IPS DF 6.9 (cell line): ENCODE results near the gene ADRA2C.

Source experiments
- DNase-seq: peaks from one replicate; pipeline ENCODE4 v3.0.0-alpha.2; 2013; ENCODE audit warnings: low read depth, low spot score
- H3K27ac ChIP-seq: one replicate; pipeline ENCODE4 v1.5.1; 2013; ENCODE audit warnings: low read length, control low read depth
- H3K27me3 ChIP-seq: 2 replicates; pipeline ENCODE4 v1.6.1; 2013; ENCODE audit warnings: mild to moderate bottlenecking, low read length; ENCODE audit not compliant: control insufficient read depth, insufficient read depth
- H3K36me3 ChIP-seq: 2 replicates; pipeline ENCODE4 v1.6.1; 2013; ENCODE audit warnings: low read length; ENCODE audit not compliant: control insufficient read depth, insufficient read depth
- H3K4me1 ChIP-seq: 2 replicates; pipeline ENCODE4 v1.6.1; 2013; ENCODE audit warnings: low read length; ENCODE audit not compliant: control insufficient read depth, insufficient read depth
- H3K4me3 ChIP-seq: 2 replicates; pipeline ENCODE4 v1.5.1; 2013; ENCODE audit warnings: mild to moderate bottlenecking, low read length
- H3K9me3 ChIP-seq: 2 replicates; pipeline ENCODE4 v1.6.1; 2013; ENCODE audit warnings: low read length, inconsistent platforms; ENCODE audit not compliant: control insufficient read depth, insufficient read depth
- WGBS: extraction: QIAGEN DNeasy Blood & Tissue Kit; methylation state at CpG from one replicate; pipeline ENCODE4 v1.1.7; 2013; ENCODE audit warnings: mixed read lengths, missing lambda C conversion rate; ENCODE audit not compliant: insufficient read length, insufficient coverage; 5-methylcytosine and 5-hydroxymethylcytosine counted together

Gene ADRA2C

GRCh38 chr4:3745886-3746656 is 20.1 kb upstream of the ADRA2C start:
- H3K27me3 ChIP-seq = no peaks in the 10 kb centered on the region

DNA sequence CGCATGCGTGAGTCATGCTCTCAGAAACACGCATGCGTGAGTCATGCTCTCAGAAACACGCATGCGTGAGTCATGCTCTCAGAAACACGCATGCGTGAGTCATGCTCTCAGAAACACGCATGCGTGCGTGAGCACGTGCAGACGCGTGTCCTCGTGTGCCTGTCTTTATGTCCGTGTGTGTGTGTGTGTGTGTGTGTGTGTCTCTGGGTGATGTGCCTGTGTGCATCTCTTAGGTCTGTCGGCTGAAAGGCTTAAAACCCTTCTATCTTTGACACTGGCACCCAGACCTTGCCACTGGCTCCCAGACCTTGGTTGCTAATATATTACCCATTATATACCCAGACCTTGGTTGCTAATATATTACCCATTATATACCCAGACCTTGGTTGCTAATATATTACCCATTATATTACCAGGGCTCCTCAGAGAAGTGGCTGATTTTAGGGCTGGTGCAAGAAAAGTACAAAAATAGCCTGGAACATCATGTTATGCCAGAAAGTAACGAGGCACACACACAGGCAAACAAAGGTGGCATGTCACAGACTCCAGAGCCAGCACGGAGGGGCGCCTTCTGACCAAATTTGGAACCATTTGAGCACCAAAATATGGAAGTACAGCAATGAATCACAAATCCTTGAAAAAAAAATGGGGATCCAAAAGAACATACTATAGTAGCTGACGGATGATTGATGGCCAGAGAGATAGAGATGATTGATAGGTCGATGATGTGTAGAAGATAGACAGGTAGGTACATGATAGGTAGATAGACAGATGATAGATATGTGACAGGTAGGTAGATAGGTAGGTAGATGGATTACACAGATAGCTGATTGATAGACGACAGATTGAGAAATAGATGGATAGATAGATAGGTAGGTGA is 19.2 kb upstream of the ADRA2C start:
- DNase-seq = no peak
- Histone ChIP-seq H3K4me1 (peaks cover 6% of the 10 kb centered on the region), H3K27ac (no peak overlapping the region), H3K9me3 (no peaks in the 10 kb centered on the region), H3K4me3 (no peak overlapping the region), H3K36me3 (no peaks in the 10 kb centered on the region), H3K27me3 (no peaks in the 10 kb centered on the region)
- 100% methylated on average over 2 of the region's 23 CpGs for WGBS

More at GRCh38 chr4:3745886-3746656, 20.1 kb upstream of the ADRA2C start:
- H3K9me3 ChIP-seq = no peaks in the 10 kb centered on the region
- no peak for DNase-seq
- no peak overlapping the region for H3K4me3 ChIP-seq
- no CpG with 5 or more reads among the region's 32 CpGs for WGBS
- H3K36me3 ChIP-seq = no peaks in the 10 kb centered on the region
- peaks cover 6% of the 10 kb centered on the region for H3K4me1 ChIP-seq
- H3K27ac ChIP-seq = no peak overlapping the region

DNA sequence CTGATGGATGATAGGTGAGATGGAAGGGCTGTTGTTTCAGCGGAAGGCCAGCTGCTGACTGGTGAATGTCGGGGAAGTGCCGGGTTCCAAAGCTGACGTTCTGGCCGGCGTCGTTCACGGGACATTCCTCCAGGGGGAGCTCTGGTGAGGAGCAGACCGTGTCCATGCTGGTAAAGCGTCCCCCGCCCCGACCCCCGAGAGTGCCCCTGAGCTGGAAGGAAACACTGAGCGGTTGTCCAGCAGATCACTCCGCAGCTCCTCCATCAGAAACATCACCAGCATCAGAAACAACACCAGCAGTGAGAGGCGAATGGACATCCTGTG is 18.6 kb upstream of the ADRA2C start:
- Histone ChIP-seq H3K27me3 (no peaks in the 10 kb centered on the region), H3K4me3 (no peak overlapping the region), H3K36me3 (no peaks in the 10 kb centered on the region), H3K9me3 (no peaks in the 10 kb centered on the region), H3K27ac (no peak overlapping the region), H3K4me1 (peaks cover 6% of the 10 kb centered on the region)
- no peak for DNase-seq
- WGBS = no CpG with 5 or more reads among the region's 16 CpGs

- no peak overlapping the region for H3K27ac ChIP-seq
- no peaks in the 10 kb centered on the region for H3K27me3 ChIP-seq
- H3K4me1 ChIP-seq = peaks cover 8% of the 10 kb centered on the region
- no peaks in the 10 kb centered on the region for H3K36me3 ChIP-seq
- WGBS = no CpG with 5 or more reads among the region's 17 CpGs
- no peak overlapping the region for H3K4me3 ChIP-seq
- H3K9me3 ChIP-seq = no peaks in the 10 kb centered on the region
- no peak for DNase-seq
These were observed 17.9 kb upstream of the ADRA2C start for GRCh38 chr4:3748136-3748898.

GRCh38 chr4:3749081-3749480 is 17.1 kb upstream of the ADRA2C start:
- DNase-seq = no peak
- no CpG with 5 or more reads among the region's 12 CpGs for WGBS
- Histone ChIP-seq H3K27ac (no peak overlapping the region), H3K9me3 (no peaks in the 10 kb centered on the region), H3K36me3 (no peaks in the 10 kb centered on the region), H3K27me3 (no peaks in the 10 kb centered on the region), H3K4me3 (no peak overlapping the region), H3K4me1 (peaks cover 13% of the 10 kb centered on the region)

GRCh38 chr4:3750334-3750733 is 15.9 kb upstream of the ADRA2C start:
- no CpG with 5 or more reads among the region's 11 CpGs for WGBS
- DNase-seq = no peak
- no peaks in the 10 kb centered on the region for H3K27me3 ChIP-seq
- H3K4me3 ChIP-seq = no peak overlapping the region
- H3K4me1 ChIP-seq = peaks cover 16% of the 10 kb centered on the region
- no peaks in the 10 kb centered on the region for H3K9me3 ChIP-seq
- H3K36me3 ChIP-seq = no peaks in the 10 kb centered on the region
- no peak overlapping the region for H3K27ac ChIP-seq

DNA sequence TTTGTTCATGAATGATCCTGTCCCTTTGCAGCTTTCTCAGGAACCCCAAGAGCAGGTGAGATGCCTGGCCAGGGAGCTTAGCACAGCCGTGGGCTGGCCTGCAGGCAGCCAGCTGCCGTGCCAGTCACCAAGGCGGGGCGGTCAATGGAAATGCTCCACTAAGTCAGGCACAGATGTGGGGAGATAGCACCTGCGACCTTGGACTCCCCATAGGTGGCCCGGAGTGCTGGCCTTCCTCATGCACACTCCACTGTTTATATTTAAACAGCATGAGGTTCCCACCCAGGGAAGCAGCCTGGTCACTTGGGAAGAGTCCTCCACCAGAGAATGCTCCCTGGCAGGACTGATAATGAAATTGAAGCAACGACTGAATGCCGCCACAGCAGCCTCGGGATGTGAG is 14.2 kb upstream of the ADRA2C start:
- WGBS = no CpG with 5 or more reads among the region's 9 CpGs
- no peak for DNase-seq
- H3K4me1 ChIP-seq = peaks cover 10% of the 10 kb centered on the region
- no peak overlapping the region for H3K4me3 ChIP-seq
- no peaks in the 10 kb centered on the region for H3K36me3 ChIP-seq
- no peaks in the 10 kb centered on the region for H3K9me3 ChIP-seq
- no peaks in the 10 kb centered on the region for H3K27me3 ChIP-seq
- H3K27ac ChIP-seq = no peak overlapping the region

DNA sequence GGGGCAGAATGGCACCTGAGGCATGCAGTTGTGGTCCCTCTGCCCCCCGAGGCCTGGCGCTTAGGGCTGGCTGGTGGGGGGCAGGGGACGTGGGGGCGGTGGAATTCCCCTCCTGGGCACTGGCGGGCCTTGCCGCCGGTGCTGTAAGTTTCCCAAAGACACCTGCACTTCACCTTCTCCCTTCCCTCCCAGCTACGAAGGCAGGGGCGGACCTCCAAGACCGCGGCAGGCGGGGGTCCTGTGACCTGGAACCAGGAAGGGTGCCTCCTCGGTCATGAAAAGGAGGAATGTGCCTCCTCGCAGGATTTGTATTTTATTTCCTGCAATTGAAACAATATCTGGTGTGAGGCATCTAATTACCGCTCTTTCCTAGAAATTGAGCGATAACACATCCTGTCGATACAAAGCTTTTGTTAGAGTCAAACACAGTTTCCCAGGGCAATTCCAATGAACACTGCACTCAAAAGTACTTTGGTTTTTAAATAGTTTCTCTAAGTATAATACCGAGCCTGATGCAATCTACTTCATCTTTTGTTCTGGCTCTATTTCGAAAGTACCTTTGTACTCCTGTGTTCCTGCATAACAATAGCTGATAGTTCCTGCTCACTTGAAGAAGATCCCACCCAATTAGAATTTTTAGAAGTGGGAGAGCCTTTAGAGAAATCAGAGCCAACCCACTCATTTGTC is 12.3 kb upstream of the ADRA2C start:
- no peak overlapping the region for H3K4me3 ChIP-seq
- no peaks in the 10 kb centered on the region for H3K27me3 ChIP-seq
- no peak for DNase-seq
- peaks cover 10% of the 10 kb centered on the region for H3K4me1 ChIP-seq
- no peaks in the 10 kb centered on the region for H3K9me3 ChIP-seq
- WGBS = no CpG with 5 or more reads among the region's 19 CpGs
- H3K36me3 ChIP-seq = no peaks in the 10 kb centered on the region
- no peak overlapping the region for H3K27ac ChIP-seq

- no peaks in the 10 kb centered on the region for H3K36me3 ChIP-seq
- no peak for DNase-seq
- no peak overlapping the region for H3K27ac ChIP-seq
- H3K9me3 ChIP-seq = no peaks in the 10 kb centered on the region
- peaks cover 10% of the 10 kb centered on the region for H3K4me1 ChIP-seq
- H3K4me3 ChIP-seq = no peak overlapping the region
- no CpG with 5 or more reads among the region's 12 CpGs for WGBS
- no peaks in the 10 kb centered on the region for H3K27me3 ChIP-seq
These were observed 9.7 kb upstream of the ADRA2C start for GRCh38 chr4:3756343-3757059.
